Activated CD4-positive, alpha-beta T cell treated with anti-CD3 and anti-CD28 coated beads, Interleukin-2, amount 50 U/mL, for 16 hours (primary cell): ENCODE measurements around the gene COL13A1.

Experiments
- DNase-seq: peaks from one replicate; pipeline ENCODE4 v3.0.0-alpha.2; 2020

Gene COL13A1

GRCh38 chr10:69792341-69792740 lies 9.4 kb upstream of the COL13A1 start:
- DNase-seq: no peak

GRCh38 chr10:69794673-69795072 lies 7.0 kb upstream of the COL13A1 start:
- no peak for DNase-seq

- DNase-seq: no peak
Measured at GRCh38 chr10:69795242-69795934, 6.3 kb upstream of the COL13A1 start.

- DNase-seq: no peak
Measured at GRCh38 chr10:69797959-69798358, 3.7 kb upstream of the COL13A1 start.

GRCh38 chr10:69800109-69800508 lies 1.6 kb upstream of the COL13A1 start:
- DNase-seq: peak; percentile 8

- no peak for DNase-seq
Measured at GRCh38 chr10:69800665-69801064, 1.0 kb upstream of the COL13A1 start.

GRCh38 chr10:69801094-69801433 lies 642 bp upstream of the COL13A1 start:
- peak; percentile 42 for DNase-seq

- DNase-seq: no peak
Measured at GRCh38 chr10:69802424-69803161, 887 bp downstream of the COL13A1 start.

GRCh38 chr10:69803809-69804208 lies 2.1 kb downstream of the COL13A1 start:
- DNase-seq: no peak

- DNase-seq: no peak
Measured at GRCh38 chr10:69804775-69805174, 3.1 kb downstream of the COL13A1 start.

- DNase-seq: no peak
Measured at GRCh38 chr10:69807122-69807521, 5.4 kb downstream of the COL13A1 start.

- DNase-seq: no peak
Measured at GRCh38 chr10:69807696-69808095, 6.0 kb downstream of the COL13A1 start.

- DNase-seq: no peak
Measured at GRCh38 chr10:69809318-69809717, 7.6 kb downstream of the COL13A1 start.

GRCh38 chr10:69810097-69810496 lies 8.4 kb downstream of the COL13A1 start:
- no peak for DNase-seq

GRCh38 chr10:69810675-69811397 lies 9.1 kb downstream of the COL13A1 start:
- no peak for DNase-seq

- DNase-seq: no peak
Measured at GRCh38 chr10:69813632-69814031, 11.9 kb downstream of the COL13A1 start.

GRCh38 chr10:69814251-69814650 lies 12.5 kb downstream of the COL13A1 start:
- DNase-seq: no peak

- DNase-seq: no peak
Measured at GRCh38 chr10:69815104-69815503, 13.4 kb downstream of the COL13A1 start.

GRCh38 chr10:69816521-69816920 lies 14.8 kb downstream of the COL13A1 start:
- no peak for DNase-seq

- no peak for DNase-seq
Measured at GRCh38 chr10:69817078-69817581, 15.4 kb downstream of the COL13A1 start.

- DNase-seq: no peak
Measured at GRCh38 chr10:69818676-69819239, 17.1 kb downstream of the COL13A1 start.

GRCh38 chr10:69819716-69820506 lies 18.2 kb downstream of the COL13A1 start:
- no peak for DNase-seq

GRCh38 chr10:69820817-69821216 lies 19.1 kb downstream of the COL13A1 start:
- no peak for DNase-seq
